ENCODE results near the gene VSNL1. TPM values are rescaled to one million over a fixed set of nuclear protein-coding genes. Genes with fewer than 3 reads are reported as not detected.

The VSNL1 gene
- total RNA-seq, 2 donors from 2014 or later = not detected

- Histone ChIP-seq H3K4me1 (ENCODE audit: control insufficient read depth in 1 of 2, low read depth in 2 of 2) (no peaks in the 10 kb centered on the region), H3K27me3 (replicated peaks; ENCODE audit: insufficient read depth) (no peaks in the 10 kb centered on the region), H3K4me3 (no peak overlapping the region), H3K27ac (no peak overlapping the region), H3K36me3 (no peaks in the 10 kb centered on the region), H3K9me3 (no peaks in the 10 kb centered on the region)
- ATAC-seq (ENCODE audit: insufficient number of reproducible peaks, low FRiP score, low read depth) (no peak), DNase-seq (ENCODE audit: low spot score) (no peak)
- TF ChIP-seq CTCF (IDR thresholded peaks at IDR 0.05) = no peak
These were observed 89.6 kb downstream of the VSNL1 start for GRCh38 chr2:17630089-17630488.

DNA sequence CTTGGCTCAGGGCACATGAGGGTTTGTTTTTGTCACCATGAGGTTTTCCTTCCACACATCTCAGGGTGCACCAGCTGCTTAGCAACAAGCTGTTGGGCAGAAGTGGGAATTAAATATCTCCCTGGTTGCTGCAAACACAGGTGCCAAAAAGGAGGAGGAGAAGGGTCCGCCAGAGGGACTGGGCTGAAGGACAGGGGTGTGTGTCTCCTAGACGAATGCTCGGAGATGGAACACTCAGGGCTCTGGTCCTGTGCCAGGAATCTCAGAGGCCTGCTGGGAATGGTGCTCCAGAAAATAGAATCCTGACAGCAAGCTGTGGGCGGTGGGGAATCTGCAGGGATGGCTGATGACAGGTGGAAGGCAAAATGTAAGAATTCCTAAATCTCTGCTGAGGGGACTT is 94.5 kb downstream of the VSNL1 start:
- no peaks in the 10 kb centered on the region for H3K4me1 ChIP-seq (ENCODE audit: control insufficient read depth in 1 of 2, low read depth in 2 of 2)
- H3K4me3 ChIP-seq = no peak overlapping the region
- no peaks in the 10 kb centered on the region for H3K36me3 ChIP-seq
- H3K9me3 ChIP-seq = no peaks in the 10 kb centered on the region
- ATAC-seq (ENCODE audit: insufficient number of reproducible peaks, low FRiP score, low read depth) (no peak), DNase-seq (ENCODE audit: low spot score) (no peak)
- no peak overlapping the region for H3K27ac ChIP-seq
- no peaks in the 10 kb centered on the region for H3K27me3 ChIP-seq (replicated peaks; ENCODE audit: insufficient read depth)
- TF ChIP-seq CTCF (IDR thresholded peaks at IDR 0.05) = no peak

DNA sequence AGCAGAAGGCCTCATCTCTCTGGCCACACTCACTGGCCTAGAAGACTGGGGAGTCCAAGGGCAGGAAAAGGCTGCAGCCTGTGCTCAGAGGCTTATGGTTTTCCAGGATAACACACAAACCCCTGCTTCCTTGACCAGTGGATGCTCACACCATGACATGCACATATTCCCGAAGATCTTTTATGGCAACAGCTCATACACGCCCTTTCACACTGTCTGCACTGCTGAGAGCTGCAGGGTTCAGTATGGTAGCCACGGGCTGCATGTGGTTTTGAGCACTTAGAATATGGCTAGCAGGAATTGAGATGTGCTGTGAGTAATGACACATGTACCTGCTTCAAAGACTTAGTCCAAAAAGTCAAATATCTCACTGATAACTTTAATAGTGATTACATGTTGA is 95.8 kb downstream of the VSNL1 start:
- Histone ChIP-seq H3K4me3 (no peak overlapping the region), H3K9me3 (no peaks in the 10 kb centered on the region), H3K4me1 (ENCODE audit: control insufficient read depth in 1 of 2, low read depth in 2 of 2) (no peaks in the 10 kb centered on the region), H3K27me3 (replicated peaks; ENCODE audit: insufficient read depth) (no peaks in the 10 kb centered on the region), H3K36me3 (no peaks in the 10 kb centered on the region), H3K27ac (no peak overlapping the region)
- no peak for TF ChIP-seq CTCF (IDR thresholded peaks at IDR 0.05)
- DNase-seq (ENCODE audit: low spot score) (no peak), ATAC-seq (ENCODE audit: insufficient number of reproducible peaks, low FRiP score, low read depth) (no peak)

DNA sequence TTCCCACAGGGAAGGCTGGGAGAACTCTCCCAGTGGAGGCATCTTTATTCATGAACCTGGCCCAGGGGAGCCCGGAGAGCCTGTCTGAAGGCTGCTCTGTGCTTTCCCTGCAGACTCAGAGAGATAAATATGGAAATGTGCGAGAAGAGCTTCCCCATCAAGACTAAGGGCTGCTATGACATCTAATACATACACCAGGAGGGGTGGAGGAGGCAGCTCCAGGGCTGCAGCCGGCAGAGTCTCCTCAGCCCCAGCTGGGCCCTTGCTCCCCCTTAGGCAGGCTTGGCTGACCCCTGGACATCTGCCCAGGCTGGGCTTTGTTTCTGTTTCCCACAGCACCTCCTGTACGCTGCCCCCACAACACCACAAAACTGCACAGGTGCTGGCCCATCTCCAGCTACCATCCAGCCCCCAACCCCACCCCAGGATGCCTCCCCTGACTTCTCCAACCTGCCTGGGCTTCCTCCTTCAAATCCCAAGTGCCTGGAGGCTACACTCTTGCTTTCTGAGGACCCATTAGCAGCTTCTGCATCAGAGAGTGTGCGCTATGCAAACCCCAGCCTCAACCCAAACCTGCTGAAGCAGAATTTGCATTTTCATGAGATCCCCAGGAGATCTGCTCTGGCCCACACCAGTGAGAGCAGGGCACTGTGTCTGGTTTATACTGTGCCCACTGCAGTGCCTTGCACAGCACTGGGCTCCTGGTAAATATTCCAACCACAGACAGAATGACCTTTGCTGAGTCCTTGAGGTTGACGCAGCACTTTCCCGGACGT is 96.8 kb downstream of the VSNL1 start:
- H3K27me3 ChIP-seq (replicated peaks; ENCODE audit: insufficient read depth) = no peaks in the 10 kb centered on the region
- H3K4me3 ChIP-seq = no peak overlapping the region
- DNase-seq (ENCODE audit: low spot score) (no peak), ATAC-seq (ENCODE audit: insufficient number of reproducible peaks, low FRiP score, low read depth) (no peak)
- TF ChIP-seq CTCF (IDR thresholded peaks at IDR 0.05) = no peak
- H3K4me1 ChIP-seq (ENCODE audit: control insufficient read depth in 1 of 2, low read depth in 2 of 2) = no peaks in the 10 kb centered on the region
- no peak overlapping the region for H3K27ac ChIP-seq
- H3K36me3 ChIP-seq = no peaks in the 10 kb centered on the region
- H3K9me3 ChIP-seq = no peaks in the 10 kb centered on the region

DNA sequence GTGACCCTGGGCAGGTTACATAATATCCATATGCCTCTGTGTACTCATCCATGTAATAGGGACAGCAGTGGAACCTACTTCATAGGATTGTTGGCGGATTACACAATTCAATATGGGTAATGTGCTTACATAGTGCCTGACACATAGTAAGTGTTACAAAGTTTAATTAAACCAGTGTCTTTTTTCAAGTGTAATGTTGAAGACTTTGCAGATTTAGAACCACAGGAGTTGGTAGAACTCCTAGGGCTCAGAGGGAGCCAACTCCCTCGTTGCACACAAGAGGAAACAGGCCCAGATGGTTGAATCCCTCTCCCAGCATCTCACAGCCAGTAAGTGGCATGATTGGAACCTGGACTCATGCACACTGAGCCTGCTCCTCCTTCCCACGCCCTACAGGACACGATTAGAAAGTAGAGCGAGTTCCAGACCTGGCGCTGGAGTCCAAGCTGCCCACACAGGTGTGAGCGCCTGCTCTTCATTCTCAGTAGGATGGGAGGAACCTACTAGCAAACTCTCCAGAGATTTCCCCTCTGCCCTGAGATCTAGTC is 97.8 kb downstream of the VSNL1 start:
- peaks cover 3 to 5% of the 10 kb centered on the region in 2 donors for H3K4me1 ChIP-seq (ENCODE audit: control insufficient read depth in 1 of 2, low read depth in 2 of 2)
- no peak for TF ChIP-seq CTCF (IDR thresholded peaks at IDR 0.05)
- H3K4me3 ChIP-seq = no peak overlapping the region
- no peak overlapping the region for H3K27ac ChIP-seq
- no peaks in the 10 kb centered on the region for H3K27me3 ChIP-seq (replicated peaks; ENCODE audit: insufficient read depth)
- no peaks in the 10 kb centered on the region for H3K9me3 ChIP-seq
- DNase-seq (ENCODE audit: low spot score) (no peak), ATAC-seq (ENCODE audit: insufficient number of reproducible peaks, low FRiP score, low read depth) (no peak)
- H3K36me3 ChIP-seq = no peaks in the 10 kb centered on the region

All from thoracic aorta (tissue), 2 donors.